Endothelial cell of umbilical vein (primary cell): Measurements from ENCODE around the gene C1QTNF2. TPM values are rescaled to one million over a fixed set of nuclear protein-coding genes. Genes with fewer than 3 reads are reported as not detected.

ENCODE experiments used
- BruUV-seq: library from RNA; stranded (reverse); fragments of 400-500 nt; replicated peaks from 2 replicates; lab custom pipeline; 2021; lab: Mats Ljungman, UMichigan
- CTCF ChIA-PET: fragments of 300-600, 350-600 bp; sonication (Branson Sonifier 250); formaldehyde crosslinking; loops from one replicate; lab custom pipeline; 2021; ENCODE audit warnings: antibody characterized with exemption, inconsistent platforms; lab: Charles Lee
- POLR2A ChIA-PET: fragments of 300-600, 350-600 bp; sonication (Branson Sonifier 250); formaldehyde crosslinking; loops from one replicate; lab custom pipeline; 2021; ENCODE audit warnings: antibody characterized with exemption, inconsistent platforms; lab: Charles Lee
- DNase-seq: peaks from one replicate; pipeline ENCODE4 v3.0.0-alpha.2; 2011; ENCODE audit warnings: low read depth, low spot score
- FAIRE-seq: peaks from 2 replicates; lab custom pipeline; 2011; peaks lifted over from hg19 to GRCh38; lab: Jason Lieb, UNC
- H2AFZ ChIP-seq: 2 replicates; pipeline ENCODE4 v1.6.0; 2012; ENCODE audit warnings: low read depth, low read length, control low read depth, inconsistent platforms
- H3K27ac ChIP-seq: 2 replicates; pipeline ENCODE4 v1.5.1; 2011; ENCODE audit warnings: low read depth, mild to moderate bottlenecking, control low read depth, low read length, moderate library complexity; ENCODE audit not compliant: insufficient read depth
- H3K27me3 ChIP-seq, 2 experiments: 2 replicates each; pipeline versions ENCODE4 v1.6.0 to v1.6.1; 2011; ENCODE audit warnings: low read length in 2 of 2, mixed read lengths in 1 of 2; ENCODE audit not compliant: control insufficient read depth in 2 of 2, insufficient read depth in 2 of 2
- H3K36me3 ChIP-seq, 2 experiments: 2 replicates in 1 of 2; 3 replicates in 1 of 2; pipeline ENCODE4 v1.5.1; 2011; ENCODE audit warnings: low read length in 2 of 2, mild to moderate bottlenecking in 1 of 2, moderate library complexity in 1 of 2; ENCODE audit not compliant: control insufficient read depth in 2 of 2, insufficient read depth in 2 of 2; ENCODE audit errors: extremely low read depth in 1 of 2
- H3K4me1 ChIP-seq: 3 replicates; pipeline ENCODE4 v1.5.1; 2011; ENCODE audit warnings: mild to moderate bottlenecking, low read length; ENCODE audit not compliant: control insufficient read depth, insufficient read depth; ENCODE audit errors: extremely low read depth
- H3K4me2 ChIP-seq: 2 replicates; pipeline ENCODE4 v1.6.1; 2011; ENCODE audit warnings: low read length, control low read depth, mixed read lengths; ENCODE audit not compliant: insufficient read depth
- H3K4me3 ChIP-seq, 3 experiments: fragments of 200-600 bp in 1 of 3; sonication (generic), shearing (Covaris generic) in 1 of 3; replicated peaks in 1 of 3; 2 replicates each; pipeline ENCODE4 v1.5.1; 2011 to 2016; ENCODE audit warnings: control low read depth in 3 of 3, low read length in 3 of 3, mild to moderate bottlenecking in 2 of 3, inconsistent platforms in 1 of 3, low read depth in 1 of 3, moderate library complexity in 1 of 3; ENCODE audit not compliant: insufficient read depth in 1 of 3
- H3K79me2 ChIP-seq: 2 replicates; pipeline ENCODE4 v1.6.0; 2012; ENCODE audit warnings: low read length, inconsistent platforms; ENCODE audit not compliant: control insufficient read depth, insufficient read depth
- H3K9ac ChIP-seq: replicated peaks from 2 replicates; pipeline ENCODE3; 2011; ENCODE audit warnings: low read length, control low read depth; ENCODE audit not compliant: insufficient read depth; ENCODE audit errors: extremely low read depth
- H3K9me1 ChIP-seq: replicated peaks from 3 replicates; pipeline ENCODE4 v1.6.0; 2011; ENCODE audit warnings: mild to moderate bottlenecking, low read length; ENCODE audit not compliant: control insufficient read depth, insufficient read depth; ENCODE audit errors: extremely low read depth
- H3K9me3 ChIP-seq: replicated peaks from 2 replicates; pipeline ENCODE4 v1.5.1; 2012; ENCODE audit warnings: low read length, inconsistent platforms; ENCODE audit not compliant: control insufficient read depth, insufficient read depth
- H4K20me1 ChIP-seq: replicated peaks from 2 replicates; pipeline ENCODE3; 2011; ENCODE audit warnings: mild to moderate bottlenecking, low read length; ENCODE audit not compliant: control insufficient read depth, insufficient read depth; ENCODE audit errors: extremely low read depth
- CTCF ChIP-seq, 2 donors: IDR thresholded peaks; 1 replicate in 1 of 2; 2 replicates in 1 of 2; pipeline ENCODE4 v1.5.1; 2011; ENCODE audit warnings: low read length in 2 of 2, mild to moderate bottlenecking in 2 of 2, moderate library complexity in 2 of 2, control low read depth in 1 of 2, inconsistent platforms in 1 of 2, low read depth in 1 of 2; ENCODE audit not compliant: insufficient read depth in 1 of 2; ENCODE audit errors: extremely low read depth in 1 of 2
- EZH2 ChIP-seq: IDR thresholded peaks from 2 replicates; pipeline ENCODE4 v1.6.1; 2012; ENCODE audit warnings: borderline replicate concordance, low read depth, mild to moderate bottlenecking, moderate library complexity, low read length, inconsistent platforms; ENCODE audit not compliant: severe bottlenecking
- FOS ChIP-seq: IDR thresholded peaks from 2 replicates; pipeline ENCODE4 v1.6.1; 2011; ENCODE audit warnings: mild to moderate bottlenecking, low read length, moderate library complexity, borderline replicate concordance; ENCODE audit not compliant: insufficient read depth
- JUN ChIP-seq: IDR thresholded peaks from 2 replicates; pipeline ENCODE4 v1.6.1; 2011; ENCODE audit warnings: borderline replicate concordance, low read depth; ENCODE audit not compliant: insufficient read length, insufficient read depth
- MAX ChIP-seq: IDR thresholded peaks from 2 replicates; pipeline ENCODE4 v1.6.1; 2011; ENCODE audit not compliant: insufficient read depth, insufficient read length
- MYC ChIP-seq: IDR thresholded peaks from one replicate; pipeline ENCODE4 v1.6.1; 2011; ENCODE audit warnings: mild to moderate bottlenecking, low read depth, low read length
- POLR2A ChIP-seq: IDR thresholded peaks from 2 replicates; pipeline ENCODE4 v1.6.1; 2012; ENCODE audit warnings: low read depth, mild to moderate bottlenecking, control low read depth, low read length
- POLR2AphosphoS5 ChIP-seq: IDR thresholded peaks from 2 replicates; pipeline ENCODE4 v1.6.1; 2012; ENCODE audit warnings: low read depth, mild to moderate bottlenecking, control low read depth, low read length, moderate library complexity; ENCODE audit not compliant: insufficient read depth
- dilution Hi-C: fragments of 300-500 bp; cut with MboI; formaldehyde crosslinking; loops from one replicate; pipeline ENCODE4 v1.15.0; 2019; ENCODE audit warnings: low sequenced_read_pairs; ENCODE audit not compliant: extremely low pct_ligation_motif_present
- intact Hi-C: fragments of 100-400 bp; cut with micrococcal nuclease; formaldehyde crosslinking; loops from one replicate; pipeline ENCODE4 v1.10.0; 2022
- polyA plus RNA-seq, 4 experiments: library from polyadenylated mRNA; depleted of rRNA in 3 of 4; stranded (reverse) in 3 of 4; unstranded in 1 of 4; fragments of >200 nt; gene quantifications; 2 replicates each; pipeline versions ENCODE4 v1.2.1 to v1.2.3, GENCODE V29; 2011 to 2012; ENCODE audit warnings: missing spikeins in 1 of 4
- total RNA-seq: library from RNA; stranded (reverse); gene quantifications from 2 replicates; pipeline ENCODE4 v1.2.3, GENCODE V29; 2021

Gene C1QTNF2
- total and polyA plus RNA-seq, 2 donors (not counting 3 experiments of a cell fraction or from before 2014, with no cell fraction given) = 0.52 to 0.53 TPM

- Histone ChIP-seq H3K9ac (no peak overlapping the region), H4K20me1 (no peaks in the 10 kb centered on the region), H3K4me2 (no peak overlapping the region), H3K27ac (no peak overlapping the region), H3K9me1 (no peaks in the 10 kb centered on the region), H3K9me3 (no peaks in the 10 kb centered on the region), H3K27me3 (no peaks in the 10 kb centered on the region), H3K4me1 (no peaks in the 10 kb centered on the region), H3K79me2 (no peaks in the 10 kb centered on the region), H3K4me3 (no peak overlapping the region), H3K36me3 (no peaks in the 10 kb centered on the region), H2AFZ (no peak overlapping the region)
- CTCF ChIA-PET = no interaction called here
- dilution Hi-C loops = no loop called here
- intact Hi-C loops = no loop called here
- no peak for DNase-seq
- FAIRE-seq = no peak
- TF ChIP-seq CTCF (IDR thresholded peaks at IDR 0.05; ENCODE audit: extremely low read depth in 1 of 2, insufficient read depth in 1 of 2, low read depth in 1 of 2, low read length in 2 of 2) (no peak), POLR2AphosphoS5 (no peak), MYC (no peak), JUN (no peak), EZH2 (no peak), FOS (no peak), POLR2A (no peak), MAX (no peak)
- no TSS peak for BruUV-seq
- POLR2A ChIA-PET = no interaction called here
These were observed 45.5 kb downstream of the C1QTNF2 start for GRCh38 chr5:160324886-160325285.
